Cardiac muscle cell (in vitro differentiated cells and primary cell): ENCODE results near the gene PSMC3. TPM values are rescaled to one million over a fixed set of nuclear protein-coding genes. Genes with fewer than 3 reads are reported as not detected.
A peak's percentile ranks its signal among the peaks of the same experiment; 100 is the strongest.

Source experiments
- DNase-seq, 2 donors: peaks; one replicate each; pipeline versions ENCODE4 v3.0.0 to v3.0.0-alpha.2; 2010 to 2017; ENCODE audit warnings: low read depth in 1 of 2, low spot score in 1 of 2
- H3K27ac ChIP-seq: fragments of 200-600 bp; sonication (generic); 2 replicates; pipeline ENCODE4 v1.5.1; 2016
- H3K27me3 ChIP-seq: fragments of 200-600 bp; sonication (generic); 2 replicates; pipeline ENCODE4 v1.6.0; 2016; ENCODE audit warnings: control low read depth
- H3K36me3 ChIP-seq: fragments of 200-600 bp; sonication (generic); 2 replicates; pipeline ENCODE4 v1.5.1; 2016; ENCODE audit warnings: control low read depth
- H3K4me1 ChIP-seq: fragments of 200-600 bp; sonication (generic); 2 replicates; pipeline ENCODE4 v1.8.1; 2017; ENCODE audit warnings: low read depth, mild to moderate bottlenecking, mixed run types
- H3K4me3 ChIP-seq: fragments of 200-600 bp; sonication (generic); 2 replicates; pipeline ENCODE4 v1.5.1; 2016; ENCODE audit warnings: mild to moderate bottlenecking
- H3K9me3 ChIP-seq: fragments of 200-600 bp; sonication (generic); 2 replicates; pipeline ENCODE4 v1.5.1; 2017; ENCODE audit warnings: low read depth, mild to moderate bottlenecking, control low read depth
- polyA plus RNA-seq: library from polyadenylated mRNA; unstranded; fragments of >200 nt; fragmentation: Nextera tagmentation; extraction: Ambion mirVana; gene quantifications from 2 replicates; pipeline ENCODE4 v1.2.1, GENCODE V29; 2016
- total RNA-seq: library from RNA; depleted of rRNA; stranded (reverse); fragments of >200 nt; gene quantifications from 2 replicates; pipeline ENCODE4 v1.2.3, GENCODE V29; 2016
- TF ChIP-seq, protein P1 (sequence below): IDR thresholded peaks from 2 replicates; pipeline ENCODE4 v1.5.1; 2012; ENCODE audit warnings: low read depth, mild to moderate bottlenecking, low read length

Gene PSMC3
- total and polyA plus RNA-seq, 2 experiments from 2014 or later = 107 to 236 TPM

DNA sequence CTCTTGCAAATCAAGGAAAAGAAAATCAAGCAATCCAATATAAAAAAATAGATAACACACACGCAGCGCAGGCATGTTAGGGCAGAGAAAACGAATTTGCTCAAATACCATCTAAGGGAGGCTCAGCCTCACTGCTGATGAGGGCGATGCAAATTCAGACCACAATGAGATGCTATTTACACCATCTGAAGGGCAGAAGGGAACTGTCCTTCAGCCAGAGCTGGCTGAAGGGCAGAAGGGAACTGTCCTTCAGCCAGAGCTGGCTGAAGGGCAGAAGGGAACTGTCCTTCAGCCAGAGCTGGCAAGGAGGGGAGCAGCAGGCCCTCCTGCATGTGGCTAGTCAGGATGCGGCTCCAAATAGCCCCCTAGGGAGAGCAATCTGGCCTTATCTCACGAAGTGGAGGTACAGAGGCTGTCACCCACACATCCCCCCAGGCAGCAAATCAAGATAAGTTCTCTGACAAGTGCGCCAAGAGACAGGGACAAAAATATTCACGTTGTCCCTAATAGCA lies 25.4 kb downstream of the PSMC3 start:
- TF ChIP-seq, protein P1, sequence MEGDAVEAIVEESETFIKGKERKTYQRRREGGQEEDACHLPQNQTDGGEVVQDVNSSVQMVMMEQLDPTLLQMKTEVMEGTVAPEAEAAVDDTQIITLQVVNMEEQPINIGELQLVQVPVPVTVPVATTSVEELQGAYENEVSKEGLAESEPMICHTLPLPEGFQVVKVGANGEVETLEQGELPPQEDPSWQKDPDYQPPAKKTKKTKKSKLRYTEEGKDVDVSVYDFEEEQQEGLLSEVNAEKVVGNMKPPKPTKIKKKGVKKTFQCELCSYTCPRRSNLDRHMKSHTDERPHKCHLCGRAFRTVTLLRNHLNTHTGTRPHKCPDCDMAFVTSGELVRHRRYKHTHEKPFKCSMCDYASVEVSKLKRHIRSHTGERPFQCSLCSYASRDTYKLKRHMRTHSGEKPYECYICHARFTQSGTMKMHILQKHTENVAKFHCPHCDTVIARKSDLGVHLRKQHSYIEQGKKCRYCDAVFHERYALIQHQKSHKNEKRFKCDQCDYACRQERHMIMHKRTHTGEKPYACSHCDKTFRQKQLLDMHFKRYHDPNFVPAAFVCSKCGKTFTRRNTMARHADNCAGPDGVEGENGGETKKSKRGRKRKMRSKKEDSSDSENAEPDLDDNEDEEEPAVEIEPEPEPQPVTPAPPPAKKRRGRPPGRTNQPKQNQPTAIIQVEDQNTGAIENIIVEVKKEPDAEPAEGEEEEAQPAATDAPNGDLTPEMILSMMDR = no peak
- Histone ChIP-seq H3K4me1 (peaks cover 10% of the 10 kb centered on the region), H3K27me3 (no peaks in the 10 kb centered on the region), H3K9me3 (no peaks in the 10 kb centered on the region), H3K27ac (peak overlapping the region; percentile 83), H3K4me3 (peak overlapping the region; percentile 22), H3K36me3 (no peaks in the 10 kb centered on the region)
- no peak for DNase-seq

DNA sequence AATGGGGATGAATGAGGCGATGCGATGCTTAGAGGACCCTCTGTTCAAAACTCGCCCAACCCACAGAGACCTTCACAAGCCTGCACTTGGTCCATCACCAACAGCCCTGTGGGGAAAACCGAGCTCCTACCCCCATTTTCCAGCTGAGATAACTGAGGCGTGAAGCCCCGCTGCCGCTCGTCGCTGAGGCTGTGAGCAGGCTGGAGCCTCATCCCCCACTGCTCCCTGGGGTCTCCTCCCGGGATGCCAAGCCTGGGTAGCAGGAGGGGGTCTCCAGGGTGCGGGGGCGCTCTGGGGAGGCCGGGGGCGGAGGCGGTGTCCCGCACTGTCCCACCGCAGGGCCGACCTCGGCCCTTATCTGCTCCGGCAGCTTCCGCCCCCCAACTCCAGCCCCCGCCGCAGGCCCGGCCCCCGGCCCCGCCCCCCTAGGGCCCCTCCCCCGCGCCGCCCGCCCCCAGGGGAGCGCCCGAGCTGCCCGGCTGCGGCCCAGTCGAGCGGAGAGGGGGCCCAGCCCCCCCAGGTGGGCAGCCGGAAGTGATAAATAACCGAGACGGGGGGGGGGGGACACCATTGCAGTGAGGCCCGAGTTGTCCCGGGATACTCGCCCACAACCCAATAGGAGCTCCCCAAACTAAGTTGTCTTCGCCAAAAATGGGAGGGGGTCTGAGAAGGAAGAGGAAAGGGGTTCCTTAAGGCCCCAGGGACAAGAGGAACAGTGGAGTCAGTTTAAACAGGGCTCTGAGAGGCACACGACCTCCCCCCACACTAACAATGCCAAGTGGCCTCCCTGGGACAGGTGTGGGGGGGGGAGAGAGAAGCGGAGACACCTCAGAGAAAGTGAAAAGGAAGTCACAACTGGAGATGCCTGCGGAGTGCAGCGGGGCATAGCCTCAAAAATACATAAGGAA lies 26.1 kb downstream of the PSMC3 start:
- DNase-seq = peak in 1 of 2 donors; percentile 24
- Histone ChIP-seq H3K4me3 (peak overlapping the region; percentile 22), H3K27ac (peak overlapping the region; percentile 83), H3K4me1 (peaks cover 10% of the 10 kb centered on the region), H3K27me3 (no peaks in the 10 kb centered on the region), H3K36me3 (no peaks in the 10 kb centered on the region), H3K9me3 (no peaks in the 10 kb centered on the region)
- TF ChIP-seq, protein P1 = no peak

DNA sequence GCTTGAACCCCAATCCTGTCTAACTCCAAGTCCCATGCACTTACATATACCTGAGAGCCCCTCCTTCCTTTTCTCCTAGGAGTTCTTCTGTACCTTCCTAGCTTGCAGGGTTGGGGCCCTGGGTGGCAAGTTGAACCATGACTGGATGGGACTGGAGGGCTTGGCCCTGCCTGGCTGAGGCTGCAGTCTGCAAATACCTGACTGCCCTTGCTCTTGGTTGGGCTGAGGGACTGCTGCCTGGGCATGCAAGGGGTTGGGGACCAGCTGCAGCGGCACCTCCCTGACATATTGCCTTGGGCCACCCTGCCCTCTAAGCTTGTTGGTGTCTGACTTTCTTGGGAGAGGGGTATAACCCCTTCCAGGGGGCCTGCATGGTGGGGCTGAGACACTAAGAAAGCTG lies 27.7 kb downstream of the PSMC3 start:
- Histone ChIP-seq H3K36me3 (no peaks in the 10 kb centered on the region), H3K4me3 (no peak overlapping the region), H3K4me1 (peaks cover 14% of the 10 kb centered on the region), H3K27me3 (no peaks in the 10 kb centered on the region), H3K9me3 (no peaks in the 10 kb centered on the region), H3K27ac (no peak overlapping the region)
- no peak for DNase-seq
- TF ChIP-seq, protein P1 = no peak

GRCh38 chr11:47398011-47398410 lies 28.2 kb downstream of the PSMC3 start:
- Histone ChIP-seq H3K9me3 (no peaks in the 10 kb centered on the region), H3K36me3 (no peaks in the 10 kb centered on the region), H3K27me3 (no peaks in the 10 kb centered on the region), H3K27ac (no peak overlapping the region), H3K4me1 (peaks cover 19% of the 10 kb centered on the region), H3K4me3 (no peak overlapping the region)
- TF ChIP-seq, protein P1 = no peak
- DNase-seq = no peak

DNA sequence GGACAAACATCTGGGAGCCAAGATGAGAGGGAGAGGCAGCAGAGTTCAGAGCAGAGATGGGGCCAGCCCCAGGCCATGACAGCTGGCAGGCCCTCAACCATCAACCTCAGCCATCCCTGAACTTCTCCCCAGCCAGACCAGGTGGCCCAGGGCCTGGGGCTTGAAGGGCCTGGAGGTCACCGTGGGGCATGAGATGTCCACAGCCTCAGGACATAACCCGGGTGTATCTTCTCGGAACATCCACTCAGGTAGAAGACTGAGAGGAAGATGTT lies 30.3 kb downstream of the PSMC3 start:
- Histone ChIP-seq H3K9me3 (no peaks in the 10 kb centered on the region), H3K27ac (no peak overlapping the region), H3K4me1 (peaks cover 25% of the 10 kb centered on the region), H3K4me3 (no peak overlapping the region), H3K27me3 (no peaks in the 10 kb centered on the region), H3K36me3 (no peaks in the 10 kb centered on the region)
- TF ChIP-seq, protein P1 = no peak
- no peak for DNase-seq
